ENCODE measurements around the gene SERPINB4. TPM values are rescaled to one million over a fixed set of nuclear protein-coding genes. Genes with fewer than 3 reads are reported as not detected.
"Not testable (repeated sequence)": the region's sequence is repeated elsewhere in the genome, so short reads cannot be mapped to it uniquely, and the experiment has no call there.

Gene SERPINB4
- total and polyA plus RNA-seq, 2 of the 8 experiments (the other 6 are each of a cell fraction or from before 2014, with no cell fraction given): 0.32 to 0.36 TPM

- H3K27ac ChIP-seq (ENCODE audit: low read depth, low read length); H3K79me1 ChIP-seq (ENCODE audit: low read depth, low read length); H4K91ac ChIP-seq (replicated peaks; ENCODE audit: insufficient read length, low read length); H3K36me3 ChIP-seq (ENCODE audit: control insufficient read depth in 2 of 4, insufficient read depth in 4 of 4, low read length in 3 of 4); H2AK5ac ChIP-seq (ENCODE audit: low read depth, low read length); H2BK15ac ChIP-seq (ENCODE audit: low read length); H2AFZ ChIP-seq (ENCODE audit: low read length); H3K18ac ChIP-seq (ENCODE audit: extremely low read depth, low read length); H3K4me1 ChIP-seq (replicated peaks in 1 of 4; ENCODE audit: control insufficient read depth in 3 of 4, insufficient read depth in 4 of 4, low read length in 3 of 4); H3K9me3 ChIP-seq (ENCODE audit: insufficient read depth in 2 of 2, low read depth in 1 of 2, low read length in 1 of 2); H3K56ac ChIP-seq (replicated peaks; ENCODE audit: insufficient read length, low read depth, low read length); H2BK5ac ChIP-seq (ENCODE audit: low read depth, low read length); H3K14ac ChIP-seq (ENCODE audit: insufficient read length); H4K20me1 ChIP-seq (replicated peaks in 1 of 2; ENCODE audit: control insufficient read depth in 1 of 2, insufficient read depth in 2 of 2, low read length in 2 of 2); H3K4me3 ChIP-seq (ENCODE audit: extremely low read depth in 1 of 4, insufficient read depth in 2 of 4, low read depth in 3 of 4, low read length in 4 of 4); H3K9ac ChIP-seq (replicated peaks in 1 of 4; ENCODE audit: extremely low read depth in 1 of 4, low read depth in 3 of 4, low read length in 3 of 4); CTCF ChIA-PET (ENCODE audit: partially characterized antibody); H4K5ac ChIP-seq (ENCODE audit: insufficient read length, low read depth, low read length); H3K4me2 ChIP-seq (ENCODE audit: insufficient read depth in 1 of 2, low read depth in 2 of 2, low read length in 2 of 2); H2BK120ac ChIP-seq (replicated peaks; ENCODE audit: low read depth, low read length); H3K27me3 ChIP-seq (replicated peaks in 1 of 4; ENCODE audit: control insufficient read depth in 3 of 4, extremely low read depth in 1 of 4, insufficient read depth in 3 of 4, low read length in 3 of 4); H3K79me2 ChIP-seq (ENCODE audit: control insufficient read depth in 1 of 2, insufficient read depth in 2 of 2, low read length in 2 of 2); DNase-seq (ENCODE audit: low read depth in 1 of 2, low spot score in 2 of 2); POLR2A ChIA-PET (ENCODE audit: partially characterized antibody); H2BK12ac ChIP-seq (ENCODE audit: low read depth, low read length); H3K23me2 ChIP-seq (ENCODE audit: low read depth, low read length); H4K8ac ChIP-seq (ENCODE audit: extremely low read depth, insufficient read depth, low read length); H2BK20ac ChIP-seq (ENCODE audit: low read length); FAIRE-seq; H3K4ac ChIP-seq (replicated peaks; ENCODE audit: insufficient read length, low read depth, low read length); H3K23ac ChIP-seq (ENCODE audit: insufficient read length): not testable (repeated sequence)
- WGBS, 2 experiments (ENCODE audit: extremely low coverage in 1 of 2, insufficient coverage in 1 of 2, insufficient read length in 1 of 2, insufficient replicate concordance in 2 of 2, low coverage in 1 of 2, low lambda C conversion rate in 2 of 2, missing lambda C conversion rate in 1 of 2): 91% methylated on average over 2 of the region's 3 CpGs; no CpG with 5 or more reads in 1 of the 2 experiments
Measured at GRCh38 chr18:63661750-63662149, 17.7 kb upstream of the SERPINB4 start, which contains the start of gene SERPINB3. Gene SERPINB3 (minus strand): TSS chr18:63661893. CDS start chr18:63661216, 677 bp downstream.

- H2BK5ac ChIP-seq (ENCODE audit: low read depth, low read length); H2AFZ ChIP-seq (ENCODE audit: low read length); H3K56ac ChIP-seq (replicated peaks; ENCODE audit: insufficient read length, low read depth, low read length); H3K23me2 ChIP-seq (ENCODE audit: low read depth, low read length); H3K9ac ChIP-seq (replicated peaks in 1 of 4; ENCODE audit: extremely low read depth in 1 of 4, low read depth in 3 of 4, low read length in 3 of 4); DNase-seq (ENCODE audit: low read depth in 1 of 2, low spot score in 2 of 2); H2AK5ac ChIP-seq (ENCODE audit: low read depth, low read length); H3K23ac ChIP-seq (ENCODE audit: insufficient read length); H3K4me3 ChIP-seq (ENCODE audit: extremely low read depth in 1 of 4, insufficient read depth in 2 of 4, low read depth in 3 of 4, low read length in 4 of 4); H3K79me2 ChIP-seq (ENCODE audit: control insufficient read depth in 1 of 2, insufficient read depth in 2 of 2, low read length in 2 of 2); H2BK12ac ChIP-seq (ENCODE audit: low read depth, low read length); FAIRE-seq; H2BK15ac ChIP-seq (ENCODE audit: low read length); H4K8ac ChIP-seq (ENCODE audit: extremely low read depth, insufficient read depth, low read length); H2BK20ac ChIP-seq (ENCODE audit: low read length); H3K27me3 ChIP-seq (replicated peaks in 1 of 4; ENCODE audit: control insufficient read depth in 3 of 4, extremely low read depth in 1 of 4, insufficient read depth in 3 of 4, low read length in 3 of 4); H3K79me1 ChIP-seq (ENCODE audit: low read depth, low read length); H3K36me3 ChIP-seq (ENCODE audit: control insufficient read depth in 2 of 4, insufficient read depth in 4 of 4, low read length in 3 of 4); H2BK120ac ChIP-seq (replicated peaks; ENCODE audit: low read depth, low read length); H3K14ac ChIP-seq (ENCODE audit: insufficient read length); H4K5ac ChIP-seq (ENCODE audit: insufficient read length, low read depth, low read length); H4K91ac ChIP-seq (replicated peaks; ENCODE audit: insufficient read length, low read length); H3K4me2 ChIP-seq (ENCODE audit: insufficient read depth in 1 of 2, low read depth in 2 of 2, low read length in 2 of 2); H3K9me3 ChIP-seq (ENCODE audit: insufficient read depth in 2 of 2, low read depth in 1 of 2, low read length in 1 of 2); H3K27ac ChIP-seq (ENCODE audit: low read depth, low read length); H4K20me1 ChIP-seq (replicated peaks in 1 of 2; ENCODE audit: control insufficient read depth in 1 of 2, insufficient read depth in 2 of 2, low read length in 2 of 2); H3K18ac ChIP-seq (ENCODE audit: extremely low read depth, low read length); H3K4me1 ChIP-seq (replicated peaks in 1 of 4; ENCODE audit: control insufficient read depth in 3 of 4, insufficient read depth in 4 of 4, low read length in 3 of 4); H3K4ac ChIP-seq (replicated peaks; ENCODE audit: insufficient read length, low read depth, low read length); POLR2A ChIA-PET (ENCODE audit: partially characterized antibody): not testable (repeated sequence)
- 94% methylated on average over 4 of the region's 4 CpGs; no CpG with 5 or more reads in 1 of the 2 experiments for WGBS, 2 experiments (ENCODE audit: extremely low coverage in 1 of 2, insufficient coverage in 1 of 2, insufficient read length in 1 of 2, insufficient replicate concordance in 2 of 2, low coverage in 1 of 2, low lambda C conversion rate in 2 of 2, missing lambda C conversion rate in 1 of 2)
- CTCF ChIA-PET (ENCODE audit: partially characterized antibody): interaction anchor here (0.7 to 1.8 kb wide), 2 partner anchors 23 to 141 kb away, joined by 3 to 6 read pairs; no protein-coding TSS in a partner anchor
Measured at GRCh38 chr18:63658920-63659319, 14.9 kb upstream of the SERPINB4 start.

Measured in H1 (cell line).